Neural crest cell (in vitro differentiated cells): ENCODE results near the gene PRPF39. TPM values are rescaled to one million over a fixed set of nuclear protein-coding genes. Genes with fewer than 3 reads are reported as not detected.

Experiments used
- DNase-seq: peaks from one replicate; pipeline ENCODE4 v3.0.0; 2021; ENCODE audit warnings: low read depth, mixed read lengths, low spot score
- H3K27ac Mint-ChIP-seq: one replicate; pipeline ENCODE4 v1.8.0; 2021; ENCODE audit warnings: mild to moderate bottlenecking, mixed read lengths; ENCODE audit not compliant: unreplicated experiment
- H3K27me3 Mint-ChIP-seq: 2 replicates; pipeline ENCODE4 v1.8.0; 2021; ENCODE audit warnings: low read depth, mild to moderate bottlenecking, mixed read lengths
- H3K36me3 Mint-ChIP-seq: 2 replicates; pipeline ENCODE4 v1.8.0; 2021; ENCODE audit warnings: low read depth, mild to moderate bottlenecking, mixed read lengths
- H3K4me1 Mint-ChIP-seq: 2 replicates; pipeline ENCODE4 v1.8.0; 2021; ENCODE audit warnings: mixed read lengths
- H3K4me3 Mint-ChIP-seq: one replicate; pipeline ENCODE4 v1.8.0; 2021; ENCODE audit warnings: mild to moderate bottlenecking, mixed read lengths
- H3K9me3 Mint-ChIP-seq: 2 replicates; pipeline ENCODE4 v1.8.0; 2021; ENCODE audit warnings: mixed read lengths
- total RNA-seq: library from RNA; stranded (reverse); gene quantifications from 2 replicates; pipeline ENCODE4 v1.2.1, GENCODE V29; 2021
- TF ChIP-seq, protein P1 (sequence below): fragments of 200-600 bp; sonication (generic); conservative IDR thresholded peaks from 2 replicates; pipeline ENCODE4 v1.5.0; 2021; ENCODE audit warnings: antibody characterized with exemption, mild to moderate bottlenecking

Gene PRPF39
- total RNA-seq, 1 donor from 2014 or later = 65.3 TPM

DNA sequence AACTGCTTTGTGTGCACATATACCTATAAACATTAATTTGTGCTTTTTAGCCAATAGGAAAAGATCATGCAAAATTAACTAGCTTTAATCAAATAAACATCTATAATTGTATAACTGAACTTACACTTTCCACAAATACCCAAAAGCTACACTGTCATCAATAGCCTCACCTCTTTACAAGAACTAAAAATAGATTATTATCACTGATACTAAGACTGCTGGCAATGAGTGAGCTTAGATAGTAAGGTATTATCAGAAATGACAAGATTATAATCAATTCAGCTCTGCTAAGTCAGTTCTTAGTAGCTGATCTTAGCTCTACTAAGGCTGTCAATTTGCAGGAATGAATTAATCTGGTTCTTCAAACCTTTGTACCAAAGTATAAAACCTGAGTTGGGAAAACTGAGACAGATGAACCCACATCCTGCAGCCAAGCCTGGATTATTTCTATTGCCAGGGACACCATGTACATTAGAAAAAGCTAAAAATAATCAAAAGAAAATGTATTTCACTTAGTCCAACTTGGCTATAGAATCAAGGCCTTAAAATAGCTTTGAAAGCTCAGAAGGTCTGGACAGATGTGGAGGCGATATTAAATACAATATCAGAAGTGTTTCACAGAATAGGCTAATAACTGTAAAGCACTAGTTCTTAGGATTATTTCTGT lies 45.2 kb downstream of the PRPF39 start:
- no peaks in the 10 kb centered on the region for H3K27me3 Mint-ChIP-seq
- DNase-seq = no peak
- H3K4me3 Mint-ChIP-seq = no peak overlapping the region

DNA sequence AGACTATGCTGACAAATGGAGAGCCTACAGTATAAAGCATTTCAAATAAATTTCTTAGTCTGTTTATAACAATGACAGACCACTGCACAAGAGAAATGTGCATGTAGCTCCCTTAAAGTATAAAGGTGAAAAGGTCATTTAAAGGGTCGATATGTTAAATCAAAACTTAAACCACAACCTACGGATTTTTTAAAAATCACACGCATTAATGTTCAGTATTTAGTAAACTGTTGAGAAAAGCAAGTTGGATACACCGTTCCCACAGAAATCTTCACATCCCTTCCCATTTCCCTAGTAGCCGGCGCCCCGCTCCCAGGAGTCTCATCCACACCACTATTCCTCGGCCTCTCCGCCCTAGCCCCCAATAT lies 49.8 kb downstream of the PRPF39 start:
- peak overlapping the region; percentile 100 for H3K4me3 Mint-ChIP-seq

More for the DNA sequence above, 45.2 kb downstream of the PRPF39 start:
- Mint-ChIP-seq H3K4me1 (peaks cover 25% of the 10 kb centered on the region), H3K27ac (no peak overlapping the region), H3K36me3 (peaks cover 7% of the 10 kb centered on the region), H3K9me3 (no peaks in the 10 kb centered on the region)
- TF ChIP-seq, protein P1, sequence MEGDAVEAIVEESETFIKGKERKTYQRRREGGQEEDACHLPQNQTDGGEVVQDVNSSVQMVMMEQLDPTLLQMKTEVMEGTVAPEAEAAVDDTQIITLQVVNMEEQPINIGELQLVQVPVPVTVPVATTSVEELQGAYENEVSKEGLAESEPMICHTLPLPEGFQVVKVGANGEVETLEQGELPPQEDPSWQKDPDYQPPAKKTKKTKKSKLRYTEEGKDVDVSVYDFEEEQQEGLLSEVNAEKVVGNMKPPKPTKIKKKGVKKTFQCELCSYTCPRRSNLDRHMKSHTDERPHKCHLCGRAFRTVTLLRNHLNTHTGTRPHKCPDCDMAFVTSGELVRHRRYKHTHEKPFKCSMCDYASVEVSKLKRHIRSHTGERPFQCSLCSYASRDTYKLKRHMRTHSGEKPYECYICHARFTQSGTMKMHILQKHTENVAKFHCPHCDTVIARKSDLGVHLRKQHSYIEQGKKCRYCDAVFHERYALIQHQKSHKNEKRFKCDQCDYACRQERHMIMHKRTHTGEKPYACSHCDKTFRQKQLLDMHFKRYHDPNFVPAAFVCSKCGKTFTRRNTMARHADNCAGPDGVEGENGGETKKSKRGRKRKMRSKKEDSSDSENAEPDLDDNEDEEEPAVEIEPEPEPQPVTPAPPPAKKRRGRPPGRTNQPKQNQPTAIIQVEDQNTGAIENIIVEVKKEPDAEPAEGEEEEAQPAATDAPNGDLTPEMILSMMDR = no peak

DNA sequence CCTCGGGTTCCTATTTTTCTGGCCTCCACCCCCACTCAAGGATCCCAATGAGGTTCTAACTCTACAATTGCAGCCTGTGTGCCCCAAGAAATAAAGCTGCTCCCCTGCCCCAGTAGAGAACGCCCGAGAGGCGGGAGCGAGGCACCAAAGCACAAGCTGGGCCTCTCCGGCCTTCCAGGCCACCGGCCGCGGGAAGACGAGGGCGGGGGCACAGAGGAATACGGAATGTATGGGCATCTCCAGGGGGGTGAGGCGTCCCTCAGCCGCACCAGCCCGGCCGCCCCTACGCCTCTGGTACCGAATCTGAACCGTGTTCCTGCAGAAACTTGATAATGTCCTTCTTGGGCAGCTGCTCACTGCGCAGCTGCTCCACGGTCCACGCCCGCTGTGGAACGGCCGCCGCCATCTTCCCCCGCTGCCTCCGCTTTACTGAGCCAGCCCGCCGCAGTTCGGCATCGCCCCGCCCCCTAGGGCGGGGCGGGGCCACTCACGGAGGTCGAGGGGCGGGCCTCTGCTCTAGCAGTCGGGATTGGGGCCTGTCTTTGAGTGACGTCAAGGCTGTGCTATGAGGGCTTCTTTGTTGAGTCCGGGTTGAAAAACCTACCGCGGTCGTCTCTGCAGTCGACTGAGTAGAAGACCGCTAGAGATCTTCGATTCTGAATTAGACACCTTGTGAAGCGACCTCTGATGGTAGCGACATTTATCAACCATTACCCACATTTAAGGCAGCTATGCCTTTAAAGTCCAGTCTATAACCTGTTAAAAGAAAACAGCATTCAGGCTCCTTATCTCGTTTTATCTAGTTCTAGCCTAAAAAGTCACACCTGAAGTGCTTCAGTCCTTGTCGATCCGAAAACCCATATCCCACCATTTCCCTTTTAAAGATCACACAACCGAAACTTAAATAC lies 50.4 kb downstream of the PRPF39 start, which contains the start of gene FKBP3:
Gene FKBP3, minus strand, starts transcription at position 431 of the 908 bp plus-strand sequence. Its CDS starts 25 bp downstream, at position 406.
- Mint-ChIP-seq H3K27me3 (no peaks in the 10 kb centered on the region), H3K9me3 (no peaks in the 10 kb centered on the region), H3K36me3 (peaks cover 3% of the 10 kb centered on the region), H3K4me3 (peak within 1 kb of the TSS; percentile 100), H3K27ac (peak within 1 kb of the TSS; percentile 100), H3K4me1 (peaks cover 57% of the 10 kb centered on the region)
- TF ChIP-seq, protein P1 = no peak
- peak; percentile 83 for DNase-seq

More for the DNA sequence above, 49.8 kb downstream of the PRPF39 start:
- no peak for DNase-seq
- H3K27ac Mint-ChIP-seq = peak overlapping the region; percentile 100
- peaks cover 3% of the 10 kb centered on the region for H3K36me3 Mint-ChIP-seq
- H3K9me3 Mint-ChIP-seq = no peaks in the 10 kb centered on the region
- no peaks in the 10 kb centered on the region for H3K27me3 Mint-ChIP-seq
- TF ChIP-seq, protein P1 = no peak
- peaks cover 57% of the 10 kb centered on the region for H3K4me1 Mint-ChIP-seq

DNA sequence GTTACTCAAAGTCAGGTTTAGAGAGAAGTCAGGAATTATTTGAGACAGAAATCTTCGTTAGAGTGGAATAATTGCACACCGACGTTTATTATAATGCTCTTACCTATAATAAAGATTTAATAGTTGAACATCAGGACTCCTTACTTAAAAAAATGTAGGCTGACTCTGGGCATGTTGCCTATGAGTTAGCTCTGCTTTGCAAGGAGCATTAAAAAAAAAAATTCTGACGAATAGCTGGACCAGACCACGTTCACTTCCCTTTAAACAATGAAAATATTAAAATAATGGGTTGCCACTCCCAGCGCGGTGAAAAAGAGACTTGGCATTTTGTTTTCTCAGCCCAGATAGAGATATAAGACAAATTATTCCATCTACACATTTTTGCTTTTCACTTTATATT lies 51.2 kb downstream of the PRPF39 start:
- no peaks in the 10 kb centered on the region for H3K9me3 Mint-ChIP-seq
- peaks cover 3% of the 10 kb centered on the region for H3K36me3 Mint-ChIP-seq
- TF ChIP-seq, protein P1 = no peak
- H3K27me3 Mint-ChIP-seq = no peaks in the 10 kb centered on the region
- H3K27ac Mint-ChIP-seq = peak overlapping the region; percentile 96
- peak overlapping the region; percentile 100 for H3K4me3 Mint-ChIP-seq
- peak; percentile 5 for DNase-seq
- H3K4me1 Mint-ChIP-seq = peaks cover 58% of the 10 kb centered on the region

- peak; percentile 78 for DNase-seq
- H3K27ac Mint-ChIP-seq = peak within 1 kb of the TSS; percentile 96
- H3K9me3 Mint-ChIP-seq = no peaks in the 10 kb centered on the region
- H3K36me3 Mint-ChIP-seq = peaks cover 3% of the 10 kb centered on the region
- no peaks in the 10 kb centered on the region for H3K27me3 Mint-ChIP-seq
- TF ChIP-seq, protein P1 = no peak
- H3K4me1 Mint-ChIP-seq = peaks cover 61% of the 10 kb centered on the region
- H3K4me3 Mint-ChIP-seq = peak within 1 kb of the TSS; percentile 100
Observed at GRCh38 chr14:45135659-45136395, 51.9 kb downstream of the PRPF39 start, which contains the start of gene FANCM. FANCM (plus strand) TSS chr14:45135930; CDS start chr14:45136032, 102 bp downstream.
